ENCODE data around the gene PSME3. TPM values are rescaled to one million over a fixed set of nuclear protein-coding genes. Genes with fewer than 3 reads are reported as not detected.

The PSME3 gene, protein sequence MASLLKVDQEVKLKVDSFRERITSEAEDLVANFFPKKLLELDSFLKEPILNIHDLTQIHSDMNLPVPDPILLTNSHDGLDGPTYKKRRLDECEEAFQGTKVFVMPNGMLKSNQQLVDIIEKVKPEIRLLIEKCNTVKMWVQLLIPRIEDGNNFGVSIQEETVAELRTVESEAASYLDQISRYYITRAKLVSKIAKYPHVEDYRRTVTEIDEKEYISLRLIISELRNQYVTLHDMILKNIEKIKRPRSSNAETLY
- total RNA-seq (2021): 205 and 222 TPM in 2 replicates
- long read RNA-seq, transcript PSME3-204 (10 exons, 956 nt): minor isoform, 5 of 712 reads
- long read RNA-seq, transcript PSME3-210 (11 exons, 998 nt): major isoform, 575 of 712 reads
- long read RNA-seq, partial matches to known transcripts: 18 of 712 reads
- long read RNA-seq, other reads (novel, unspliced or antisense): 107 of 712 reads

GRCh38 chr17:42832934-42833766 is at the start of gene PSME3:
Gene PSME3 (plus strand): TSS chr17:42833397. CDS start chr17:42833632, 235 bp downstream.
- Histone ChIP-seq H2AFZ (ENCODE audit: low read length) (peak within 1 kb of the TSS; percentile 93), H3K23me2 (ENCODE audit: insufficient read length, low read depth, low read length, poor library complexity, severe bottlenecking) (peaks cover 9% of the 10 kb centered on the region), H2BK20ac (ENCODE audit: low read depth, low read length, poor library complexity, severe bottlenecking) (peak within 1 kb of the TSS; percentile 6), H4K91ac (ENCODE audit: insufficient read length, low read depth, low read length) (peak within 1 kb of the TSS; percentile 7), H2BK5ac (ENCODE audit: insufficient read length, low read length) (peak within 1 kb of the TSS; percentile 56), H3K56ac (ENCODE audit: insufficient read length, low read depth, low read length) (peak within 1 kb of the TSS; percentile 31), H3K14ac (ENCODE audit: insufficient read depth, low read length) (peak within 1 kb of the TSS; percentile 98), H3K9me3 (ENCODE audit: control insufficient read depth, low read depth, low read length) (no peaks in the 10 kb centered on the region), H3K79me1 (ENCODE audit: insufficient read depth, low read depth, low read length, poor library complexity, severe bottlenecking) (peaks cover 3% of the 10 kb centered on the region), H2BK120ac (ENCODE audit: low read depth, low read length, poor library complexity, severe bottlenecking) (peak within 1 kb of the TSS; percentile 85), H2BK12ac (ENCODE audit: insufficient read length, low read depth, low read length) (no peak within 1 kb of the TSS), H3K4me2 (ENCODE audit: insufficient read depth, insufficient read length, low read length) (peak within 1 kb of the TSS; percentile 95), H3K9ac (ENCODE audit: extremely low read depth, insufficient read length, low read length) (peak within 1 kb of the TSS; percentile 91), H2AK5ac (ENCODE audit: insufficient read length, low read length) (no peak within 1 kb of the TSS), H3K79me2 (ENCODE audit: insufficient read depth, low read length) (peaks cover 5% of the 10 kb centered on the region; the same call in 1 of the 2 replicates), H3K4me1 (ENCODE audit: insufficient read depth, low read length) (no peaks in the 10 kb centered on the region), H3K27me3 (ENCODE audit: insufficient read depth, low read length) (no peaks in the 10 kb centered on the region), H3K4ac (ENCODE audit: low read depth, low read length) (peak within 1 kb of the TSS; percentile 12; the same call in 1 of the 2 replicates), H4K20me1 (ENCODE audit: control insufficient read depth, insufficient read depth, insufficient read length) (no peaks in the 10 kb centered on the region), H3K23ac (ENCODE audit: insufficient read length, low read depth, low read length) (no peak within 1 kb of the TSS), H2BK15ac (ENCODE audit: low read depth, low read length) (no peak within 1 kb of the TSS), H3K18ac (ENCODE audit: insufficient read length, low read depth, low read length) (peak within 1 kb of the TSS; percentile 98), H4K8ac (replicated peaks; ENCODE audit: insufficient read length, low read depth, low read length) (peak within 1 kb of the TSS; percentile 30), H3T11ph (ENCODE audit: low read length) (peak within 1 kb of the TSS; percentile 86), H4K5ac (ENCODE audit: insufficient read length, low read depth, low read length) (peak within 1 kb of the TSS; percentile 53), H3K27ac (ENCODE audit: insufficient read length, low read depth, low read length) (peak within 1 kb of the TSS; percentile 50)
- peaks cover 14 to 17% of the 10 kb centered on the region in 2 experiments for H3K4me1 Mint-ChIP-seq
- peak; percentile 96 for DNase-seq
- H3K36me3 Mint-ChIP-seq (ENCODE audit: insufficient read depth in 1 of 3, low read depth in 3 of 3): peaks cover 23 to 44% (median 40%) of the 10 kb centered on the region in 3 experiments
- H3K4me3 Mint-ChIP-seq: peak within 1 kb of the TSS; percentile 94 to 96
- no peak for TF ChIP-seq CTCF (conservative IDR thresholded peaks at IDR 0.05)
- peaks cover 7% of the 10 kb centered on the region for H3K27me3 Mint-ChIP-seq (ENCODE audit: low read depth)
- no CpG with 5 or more reads among the region's 71 CpGs for WGBS (ENCODE audit: extremely low coverage, insufficient read length, low lambda C conversion rate)
- H3K27ac Mint-ChIP-seq: peak within 1 kb of the TSS; percentile 99 to 100 (median 100)
- no peaks in the 10 kb centered on the region; a peak in 1 of 5 replicates for H3K9me3 Mint-ChIP-seq
